ENCODE measurements around the gene AATK. TPM values are rescaled to one million over a fixed set of nuclear protein-coding genes. Genes with fewer than 3 reads are reported as not detected.

AATK gene
- total RNA-seq, 2 experiments from 2014 or later: 0.25 to 0.31 TPM

GRCh38 chr17:81183316-81183715 is 17.3 kb upstream of the AATK start:
- Mint-ChIP-seq H3K27ac (no peak overlapping the region), H3K9me3 (no peaks in the 10 kb centered on the region), H3K36me3 (ENCODE audit: low read depth) (no peaks in the 10 kb centered on the region), H3K4me1 (no peaks in the 10 kb centered on the region), H3K27me3 (peaks cover 2% of the 10 kb centered on the region), H3K4me3 (no peak overlapping the region)
- DNase-seq: no peak
- ChIA-PET CTCF (no interaction called here), POLR2A (no interaction called here)

GRCh38 chr17:81182596-81182995 is 16.6 kb upstream of the AATK start:
- no peaks in the 10 kb centered on the region for H3K4me1 Mint-ChIP-seq
- no peak for DNase-seq
- CTCF ChIA-PET: no interaction called here
- H3K27me3 Mint-ChIP-seq: peaks cover 2% of the 10 kb centered on the region
- H3K27ac Mint-ChIP-seq: no peak overlapping the region
- H3K9me3 Mint-ChIP-seq: no peaks in the 10 kb centered on the region
- H3K36me3 Mint-ChIP-seq (ENCODE audit: low read depth): no peaks in the 10 kb centered on the region
- POLR2A ChIA-PET: no interaction called here
- H3K4me3 Mint-ChIP-seq: no peak overlapping the region

- CTCF ChIA-PET: interaction anchor here (1.8 kb wide), 1 partner anchor 10 kb away, joined by 3 read pairs; no protein-coding TSS in a partner anchor
- Mint-ChIP-seq H3K4me3 (no peak overlapping the region), H3K4me1 (no peaks in the 10 kb centered on the region), H3K27ac (no peak overlapping the region), H3K36me3 (ENCODE audit: low read depth) (no peaks in the 10 kb centered on the region), H3K27me3 (peaks cover 2% of the 10 kb centered on the region), H3K9me3 (no peaks in the 10 kb centered on the region)
- no peak for DNase-seq
- POLR2A ChIA-PET: no interaction called here
Observed at GRCh38 chr17:81181811-81182185, 15.8 kb upstream of the AATK start.

GRCh38 chr17:81180836-81181810 is 15.1 kb upstream of the AATK start:
- H3K27ac Mint-ChIP-seq: no peak overlapping the region
- H3K4me1 Mint-ChIP-seq: no peaks in the 10 kb centered on the region
- ChIA-PET CTCF (interaction anchor here (1.8 kb wide), 1 partner anchor 9 kb away, joined by 3 read pairs; no protein-coding TSS in a partner anchor), POLR2A (no interaction called here)
- H3K9me3 Mint-ChIP-seq: no peaks in the 10 kb centered on the region
- no peak for DNase-seq
- H3K27me3 Mint-ChIP-seq: peaks cover 4% of the 10 kb centered on the region
- H3K36me3 Mint-ChIP-seq (ENCODE audit: low read depth): no peaks in the 10 kb centered on the region
- H3K4me3 Mint-ChIP-seq: no peak overlapping the region

GRCh38 chr17:81179861-81180260 is 13.8 kb upstream of the AATK start:
- H3K4me3 Mint-ChIP-seq: no peak overlapping the region
- no peaks in the 10 kb centered on the region for H3K36me3 Mint-ChIP-seq (ENCODE audit: low read depth)
- no peak overlapping the region for H3K27ac Mint-ChIP-seq
- H3K9me3 Mint-ChIP-seq: no peaks in the 10 kb centered on the region
- no peaks in the 10 kb centered on the region for H3K4me1 Mint-ChIP-seq
- no peak for DNase-seq
- CTCF ChIA-PET: interaction anchor here (1.8 kb wide), 1 partner anchor 8 kb away, joined by 3 read pairs; no protein-coding TSS in a partner anchor
- POLR2A ChIA-PET: no interaction called here
- peaks cover 6% of the 10 kb centered on the region for H3K27me3 Mint-ChIP-seq

GRCh38 chr17:81179220-81179619 is 13.2 kb upstream of the AATK start:
- Mint-ChIP-seq H3K4me3 (no peak overlapping the region), H3K4me1 (no peaks in the 10 kb centered on the region), H3K27ac (no peak overlapping the region), H3K36me3 (ENCODE audit: low read depth) (no peaks in the 10 kb centered on the region), H3K9me3 (no peaks in the 10 kb centered on the region), H3K27me3 (peaks cover 4% of the 10 kb centered on the region)
- ChIA-PET POLR2A (no interaction called here), CTCF (no interaction called here)
- no peak for DNase-seq

- Mint-ChIP-seq H3K27me3 (peaks cover 11% of the 10 kb centered on the region), H3K36me3 (ENCODE audit: low read depth) (no peaks in the 10 kb centered on the region), H3K27ac (no peak overlapping the region), H3K9me3 (no peaks in the 10 kb centered on the region), H3K4me1 (no peaks in the 10 kb centered on the region), H3K4me3 (no peak overlapping the region)
- CTCF ChIA-PET: no interaction called here
- no peak for DNase-seq
- POLR2A ChIA-PET: no interaction called here
Observed at GRCh38 chr17:81178136-81179091, 12.4 kb upstream of the AATK start.

GRCh38 chr17:81176666-81177065 is 10.6 kb upstream of the AATK start:
- Mint-ChIP-seq H3K4me1 (no peaks in the 10 kb centered on the region), H3K27me3 (peaks cover 11% of the 10 kb centered on the region), H3K27ac (no peak overlapping the region), H3K9me3 (no peaks in the 10 kb centered on the region), H3K4me3 (no peak overlapping the region), H3K36me3 (ENCODE audit: low read depth) (no peaks in the 10 kb centered on the region)
- ChIA-PET CTCF (no interaction called here), POLR2A (no interaction called here)
- DNase-seq: no peak

GRCh38 chr17:81173762-81174155 is 7.7 kb upstream of the AATK start:
- CTCF ChIA-PET: no interaction called here

GRCh38 chr17:81173052-81173761 is 7.2 kb upstream of the AATK start:
- CTCF ChIA-PET: no interaction called here
- Mint-ChIP-seq H3K9me3 (no peaks in the 10 kb centered on the region), H3K27ac (no peak overlapping the region), H3K27me3 (peaks cover 11% of the 10 kb centered on the region), H3K4me3 (no peak overlapping the region), H3K36me3 (ENCODE audit: low read depth) (no peaks in the 10 kb centered on the region), H3K4me1 (no peaks in the 10 kb centered on the region)
- DNase-seq: no peak
- POLR2A ChIA-PET: no interaction called here

More at GRCh38 chr17:81173762-81174155, 7.7 kb upstream of the AATK start:
- POLR2A ChIA-PET: no interaction called here
- H3K27ac Mint-ChIP-seq: no peak overlapping the region
- H3K9me3 Mint-ChIP-seq: no peaks in the 10 kb centered on the region
- no peaks in the 10 kb centered on the region for H3K4me1 Mint-ChIP-seq
- H3K36me3 Mint-ChIP-seq (ENCODE audit: low read depth): no peaks in the 10 kb centered on the region
- no peak for DNase-seq
- peaks cover 11% of the 10 kb centered on the region for H3K27me3 Mint-ChIP-seq
- no peak overlapping the region for H3K4me3 Mint-ChIP-seq

- H3K27ac Mint-ChIP-seq: no peak overlapping the region
- H3K36me3 Mint-ChIP-seq (ENCODE audit: low read depth): no peaks in the 10 kb centered on the region
- H3K9me3 Mint-ChIP-seq: no peaks in the 10 kb centered on the region
- CTCF ChIA-PET: interaction anchor here (1.2 kb wide), 1 partner anchor 9 kb away, joined by 3 read pairs; no protein-coding TSS in a partner anchor
- POLR2A ChIA-PET: no interaction called here
- no peak overlapping the region for H3K4me3 Mint-ChIP-seq
- no peaks in the 10 kb centered on the region for H3K4me1 Mint-ChIP-seq
- H3K27me3 Mint-ChIP-seq: peaks cover 18% of the 10 kb centered on the region
- no peak for DNase-seq
Observed at GRCh38 chr17:81171941-81172340, 5.9 kb upstream of the AATK start.

GRCh38 chr17:81170727-81171494 is 4.9 kb upstream of the AATK start:
- Mint-ChIP-seq H3K36me3 (ENCODE audit: low read depth) (no peaks in the 10 kb centered on the region), H3K27me3 (peaks cover 16% of the 10 kb centered on the region), H3K27ac (no peak overlapping the region), H3K4me1 (no peaks in the 10 kb centered on the region), H3K4me3 (no peak overlapping the region), H3K9me3 (no peaks in the 10 kb centered on the region)
- ChIA-PET POLR2A (no interaction called here), CTCF (interaction anchor here (0.6 to 0.8 kb wide), 2 partner anchors 29 to 137 kb away, joined by 3 read pairs; no protein-coding TSS in a partner anchor)
- DNase-seq: no peak
